HG03064 (cell line): ENCODE data around the gene SRGAP1.
"Not testable (repeated sequence)": the region's sequence is repeated elsewhere in the genome, so short reads cannot be mapped to it uniquely, and the experiment has no call there.

ENCODE experiments used
- ATAC-seq: cut with Tn5 transposase; IDR thresholded peaks from one replicate; pipeline ENCODE4 v1.9.1; 2021; ENCODE audit warnings: low read depth; ENCODE audit not compliant: unreplicated experiment

The SRGAP1 gene

DNA sequence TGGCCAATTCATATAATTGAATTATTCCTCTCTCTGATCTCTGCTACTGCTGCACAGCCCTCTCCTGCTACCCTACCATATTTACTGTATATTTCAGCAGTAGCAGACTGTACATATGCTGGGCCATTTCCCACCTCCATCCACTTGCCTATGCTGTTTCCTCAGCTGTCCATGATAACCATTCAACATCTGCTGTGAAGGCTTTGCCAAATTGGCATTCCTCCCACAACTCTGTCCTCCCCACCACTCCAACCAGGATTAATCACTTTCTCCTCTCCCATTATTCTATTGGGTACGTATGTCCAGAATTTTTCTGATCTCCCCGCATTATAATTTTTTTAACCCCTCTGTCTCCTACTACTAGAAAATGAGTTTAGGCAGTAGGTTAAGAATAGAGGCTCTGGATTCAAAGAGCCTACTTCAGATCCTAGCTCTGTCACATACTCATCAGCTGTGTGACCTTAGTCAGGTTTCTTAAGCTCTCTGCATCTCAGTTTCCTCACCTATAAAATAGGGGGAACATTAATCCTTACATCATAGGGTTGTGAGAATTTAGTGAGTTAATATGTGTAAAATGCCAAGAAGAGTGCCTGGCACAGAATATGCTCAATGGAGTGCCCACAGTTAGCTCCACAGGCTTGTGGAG lies 254.3 kb downstream of the SRGAP1 start:
- no peak for ATAC-seq

DNA sequence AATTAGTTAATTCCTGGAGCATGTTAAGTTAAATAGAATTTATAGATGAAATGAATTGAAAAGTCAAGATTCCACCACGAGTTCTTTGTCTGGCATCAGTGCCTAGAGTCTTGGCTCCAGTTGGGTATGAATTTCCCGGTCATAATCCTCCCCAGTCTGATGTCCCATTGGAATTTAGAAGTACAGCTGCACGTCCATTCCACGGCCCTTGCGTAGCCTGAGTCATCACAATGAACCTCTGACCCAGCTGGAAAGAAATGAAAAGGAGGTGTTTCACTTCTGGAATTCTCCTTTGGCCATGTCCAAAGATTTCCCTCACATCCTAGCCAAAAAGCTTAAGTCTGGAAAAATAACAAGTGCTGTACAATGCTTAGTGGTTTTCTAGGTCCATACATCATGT lies 254.9 kb downstream of the SRGAP1 start:
- no peak for ATAC-seq

DNA sequence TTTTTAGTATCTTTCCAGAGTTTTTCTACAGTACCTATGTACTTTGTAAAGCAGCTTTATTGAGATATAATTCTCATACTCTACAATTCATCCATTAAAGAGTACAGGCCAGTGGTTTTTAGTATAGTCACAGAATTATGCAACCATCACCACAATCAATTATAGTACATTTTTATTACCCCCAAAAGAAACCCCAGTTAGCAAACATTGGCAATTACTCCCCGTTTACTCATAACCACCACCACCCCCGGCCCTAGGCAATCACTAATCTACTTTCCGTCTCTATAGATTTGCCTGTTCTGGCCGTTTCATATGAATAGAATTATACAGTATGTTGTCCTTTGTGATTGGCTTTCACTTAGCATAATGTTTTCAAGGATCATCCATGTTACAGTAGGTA lies 257.8 kb downstream of the SRGAP1 start:
- ATAC-seq = no peak

DNA sequence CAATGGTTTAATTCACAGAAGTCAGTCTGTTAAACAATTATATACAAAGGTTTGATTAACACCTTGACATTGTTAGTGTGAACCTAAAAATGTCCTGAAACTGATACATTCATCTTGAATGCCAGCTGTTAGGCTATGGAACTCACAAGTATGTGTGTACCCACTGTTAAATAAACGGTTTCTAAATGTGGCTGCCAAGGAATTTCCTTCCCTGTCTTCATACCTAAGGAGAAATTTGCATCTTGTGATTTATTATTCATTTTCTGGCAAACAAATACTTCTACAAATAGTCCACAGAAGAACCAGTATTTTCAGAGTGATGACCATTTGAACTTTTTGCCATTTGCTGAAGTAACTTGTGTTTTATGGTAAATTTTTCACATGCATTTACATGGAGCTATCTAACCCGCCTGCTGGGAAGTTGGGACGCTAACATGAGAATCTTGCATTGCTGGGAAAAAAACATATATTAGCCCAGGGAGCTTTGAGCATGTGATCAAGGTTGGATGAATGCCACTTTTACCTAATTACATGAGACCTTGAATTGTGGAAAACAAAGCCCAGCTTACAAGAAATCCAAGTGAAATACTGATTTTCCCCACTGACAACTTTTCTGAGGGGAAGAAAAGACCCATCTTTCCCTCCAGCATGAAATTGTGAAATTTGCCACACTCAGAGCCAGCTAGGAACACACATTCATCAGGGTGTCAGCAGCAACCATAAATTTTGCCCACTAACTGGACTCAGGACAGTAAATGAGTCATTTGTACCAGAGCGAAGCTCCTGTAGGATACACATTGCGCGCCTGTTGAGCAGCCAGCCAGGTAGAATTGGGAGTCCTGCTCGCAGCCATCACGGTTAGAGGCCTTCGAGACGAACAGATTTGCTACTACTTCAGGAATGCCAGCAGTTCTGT lies 259.6 kb downstream of the SRGAP1 start:
- no peak for ATAC-seq

DNA sequence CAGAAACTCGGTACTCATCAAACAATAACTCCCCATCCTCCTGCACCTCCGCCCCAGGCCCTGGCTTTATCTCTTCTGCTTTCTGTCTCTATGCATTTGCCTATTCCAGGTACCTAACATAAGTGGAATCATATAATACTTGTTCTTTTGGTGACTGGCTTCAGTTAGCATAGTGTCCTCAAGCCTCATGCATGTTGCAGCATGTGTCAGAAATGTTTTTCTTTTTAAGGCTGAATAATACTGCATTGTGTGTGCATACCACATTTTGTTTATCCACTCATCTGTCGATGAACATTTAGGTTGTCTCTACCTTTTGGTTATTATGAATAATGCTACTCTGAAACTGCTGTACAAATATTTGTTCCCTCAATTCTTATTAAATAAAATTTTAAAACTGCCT lies 260.5 kb downstream of the SRGAP1 start:
- no peak for ATAC-seq

DNA sequence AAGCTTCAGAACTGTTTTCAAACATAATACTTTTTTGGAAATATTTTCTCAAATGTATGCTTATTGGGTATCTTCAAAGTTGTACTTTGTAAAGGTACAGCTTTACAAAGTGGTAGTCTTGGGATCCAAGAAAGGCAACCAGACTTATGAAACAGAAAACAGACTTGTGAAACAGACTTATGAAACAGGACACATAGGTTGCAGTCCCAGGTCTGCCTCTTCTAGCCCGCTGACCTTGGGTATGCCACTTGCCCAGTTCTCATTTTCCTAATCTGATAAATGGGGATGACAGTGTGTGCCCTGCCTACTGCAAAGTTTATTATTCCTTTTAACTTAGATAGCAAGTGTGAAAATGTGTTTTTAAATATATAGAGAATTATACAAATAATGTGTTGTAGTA lies 263.3 kb downstream of the SRGAP1 start:
- no peak for ATAC-seq

DNA sequence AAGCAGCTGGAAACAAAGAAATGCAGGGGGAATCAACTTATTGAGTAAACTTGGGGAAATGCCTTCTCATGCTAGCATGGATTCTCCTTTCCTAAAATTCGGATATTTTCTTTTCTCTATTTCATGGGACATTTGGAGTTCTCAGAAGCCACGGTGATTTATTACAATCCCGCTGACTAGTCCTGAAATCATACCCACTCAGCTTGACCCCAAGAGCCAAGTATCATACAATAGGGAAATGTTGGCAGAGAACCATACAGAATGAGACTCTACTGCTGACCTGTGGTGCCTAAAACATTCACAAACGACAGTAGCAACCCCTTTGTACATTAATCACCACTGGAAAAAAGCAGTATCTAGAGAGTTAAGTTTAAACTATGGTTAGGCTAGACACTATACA lies 265.2 kb downstream of the SRGAP1 start:
- no peak for ATAC-seq

DNA sequence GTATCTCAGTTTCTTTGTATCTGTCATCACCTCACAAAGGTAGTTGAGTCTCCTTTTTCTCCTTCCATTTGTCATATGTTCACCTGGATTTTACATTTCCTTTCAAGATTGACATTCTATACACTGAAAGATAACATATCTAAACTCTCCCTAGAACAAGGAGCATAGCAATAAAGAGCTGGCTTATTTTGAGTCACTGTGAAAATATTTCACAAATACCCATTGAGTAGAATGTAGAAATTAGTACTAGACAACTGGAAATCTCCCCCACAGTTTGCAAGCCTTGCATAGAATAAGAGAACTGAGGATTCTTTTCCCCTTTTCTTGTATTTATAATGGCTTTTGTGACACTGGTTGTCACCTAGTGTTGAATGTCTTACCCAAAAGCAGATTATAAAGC lies 266.4 kb downstream of the SRGAP1 start:
- ATAC-seq = no peak

DNA sequence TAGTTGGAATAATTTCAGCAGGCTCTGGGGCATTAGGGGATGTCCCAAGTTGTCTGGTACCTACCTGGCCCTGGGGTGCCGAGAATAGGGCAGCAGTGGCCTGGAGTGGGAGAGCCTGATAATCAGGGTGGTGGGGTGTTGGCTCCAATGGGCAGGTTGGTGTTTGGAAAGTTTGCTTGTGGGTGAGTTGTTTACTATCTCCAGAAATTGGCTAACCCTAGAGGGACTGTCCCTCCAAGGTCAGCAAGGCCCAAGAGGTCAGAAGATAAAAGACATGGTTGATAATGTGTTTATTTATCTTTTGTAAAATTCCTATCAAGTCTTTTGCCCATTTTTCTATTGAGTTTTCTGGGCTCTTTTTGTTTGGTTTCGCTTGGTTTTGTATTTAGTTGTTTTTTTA lies 272.5 kb downstream of the SRGAP1 start:
- ATAC-seq = no peak

DNA sequence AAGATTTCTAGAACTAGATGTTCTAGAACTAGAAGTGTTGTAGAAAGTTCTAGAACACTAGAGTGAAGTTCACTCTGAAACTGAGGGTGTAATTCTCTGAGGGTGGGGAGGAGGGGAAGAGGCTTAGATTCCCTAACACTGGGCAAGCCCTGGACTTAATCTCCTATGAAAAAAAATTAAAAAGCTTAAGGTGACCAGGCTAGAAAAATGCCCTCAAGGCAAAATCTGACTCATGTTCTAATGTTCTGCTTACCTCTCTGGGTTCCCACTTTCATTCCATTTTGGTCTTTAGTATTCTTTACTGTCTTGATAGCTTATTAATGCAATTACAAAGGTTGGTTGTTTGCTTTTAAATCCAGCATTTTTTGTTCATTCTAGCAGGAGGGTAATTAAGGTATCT lies 276.1 kb downstream of the SRGAP1 start:
- no peak for ATAC-seq

DNA sequence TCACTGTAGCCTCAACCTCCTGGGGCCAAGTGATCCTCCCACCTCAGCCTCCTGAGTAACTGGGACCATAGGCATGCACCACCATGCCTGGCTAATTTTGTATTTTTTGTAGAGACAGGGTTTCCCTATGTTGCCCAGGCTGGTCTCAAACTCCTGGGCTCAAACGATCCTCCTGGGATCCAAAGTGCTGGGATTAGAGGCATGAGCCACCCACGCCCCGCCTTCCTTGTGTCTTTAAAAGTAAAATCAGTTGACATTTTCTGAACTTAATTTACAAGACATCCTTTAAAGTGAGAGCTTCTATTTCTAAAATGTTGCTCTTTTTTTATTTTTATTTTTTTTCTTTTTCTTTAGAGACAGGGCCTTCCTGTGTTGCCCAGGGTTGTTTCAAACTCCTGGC lies 276.6 kb downstream of the SRGAP1 start:
- ATAC-seq = not testable (repeated sequence)

DNA sequence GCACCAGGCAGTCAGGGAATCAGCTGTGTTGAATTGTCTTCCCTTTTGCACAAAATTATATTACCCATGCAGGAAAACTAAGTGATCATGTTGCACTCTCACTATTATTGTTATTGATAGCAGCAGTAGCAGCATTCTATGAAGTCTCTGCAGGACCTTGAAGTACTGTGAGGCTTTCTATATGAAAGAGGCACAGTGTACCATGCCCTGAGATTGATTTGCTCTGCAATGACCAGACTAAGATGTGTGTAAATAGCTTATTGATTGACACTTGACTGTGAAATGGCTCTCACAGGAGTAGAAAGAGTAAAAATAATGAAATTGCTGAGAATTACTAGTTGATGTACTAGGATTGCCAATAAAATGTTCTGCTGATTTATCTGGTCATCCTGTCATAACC lies 277.7 kb downstream of the SRGAP1 start:
- ATAC-seq = no peak

DNA sequence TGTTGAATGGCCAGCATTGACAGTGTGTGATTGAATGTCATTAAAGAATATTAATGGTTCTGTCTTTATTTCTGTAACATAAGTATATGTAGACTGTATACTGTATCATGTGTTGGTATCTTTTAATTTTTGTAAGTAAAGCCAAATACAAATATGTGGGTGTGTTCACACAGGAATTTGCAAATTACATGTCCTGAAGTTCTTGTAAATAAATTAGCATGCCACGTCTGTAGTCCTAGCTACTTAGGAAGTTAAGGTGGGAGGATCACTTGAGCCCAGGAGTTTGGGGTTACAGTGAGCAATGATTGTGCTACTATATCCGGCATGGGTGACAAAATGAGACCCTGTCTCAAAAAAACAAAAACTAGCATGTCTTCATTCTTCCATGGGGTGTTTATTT lies 278.5 kb downstream of the SRGAP1 start:
- no peak for ATAC-seq

DNA sequence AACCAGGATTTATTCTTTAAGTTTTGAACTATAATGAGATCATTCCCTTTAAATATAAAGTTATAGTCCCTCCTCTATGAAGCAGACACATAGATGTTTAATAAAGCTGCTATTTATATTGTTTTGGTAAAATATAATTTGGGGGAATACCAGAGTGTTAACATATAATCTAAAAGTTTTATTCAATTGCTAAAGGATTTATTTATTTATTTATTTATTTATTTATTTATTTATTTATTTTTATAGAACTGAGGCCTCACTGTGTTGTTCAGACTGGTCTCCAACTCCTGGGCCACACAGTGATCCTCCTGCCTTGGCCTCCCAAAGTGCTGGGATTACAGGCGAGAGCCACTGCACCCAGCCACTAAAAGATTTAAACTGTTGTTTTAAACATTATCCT lies 278.9 kb downstream of the SRGAP1 start:
- no peak for ATAC-seq

DNA sequence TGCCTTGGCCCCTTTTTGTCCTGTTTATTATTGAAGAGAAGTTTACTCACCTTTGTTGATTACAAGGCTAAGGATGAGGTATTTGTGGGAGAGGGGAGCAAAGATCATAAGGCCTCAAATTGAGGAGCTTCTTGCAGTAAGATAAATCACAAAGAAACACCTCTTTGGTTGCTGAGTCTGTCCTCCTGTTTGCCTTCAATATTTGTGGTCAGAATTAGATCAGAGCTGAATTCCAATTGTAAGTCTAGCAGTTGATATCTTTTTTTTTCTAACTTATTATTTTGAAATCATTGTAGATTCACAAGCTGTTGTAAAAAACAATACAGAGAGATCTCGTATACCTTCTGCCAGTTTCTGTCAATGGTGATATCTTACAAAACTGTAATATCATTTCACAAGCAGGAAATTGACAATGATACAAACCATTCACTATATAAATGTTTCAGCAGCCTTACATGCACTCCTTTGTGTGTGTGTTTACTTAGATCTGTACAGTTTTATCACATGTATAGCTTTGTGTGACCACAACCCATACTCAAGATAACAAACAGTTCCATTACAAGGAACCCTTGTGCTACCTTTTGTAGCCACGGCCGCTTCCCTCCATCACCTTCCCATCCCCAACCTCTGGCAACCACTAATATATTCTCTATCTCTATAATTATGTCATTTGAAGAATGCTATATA lies 280.2 kb downstream of the SRGAP1 start:
- ATAC-seq = no peak

DNA sequence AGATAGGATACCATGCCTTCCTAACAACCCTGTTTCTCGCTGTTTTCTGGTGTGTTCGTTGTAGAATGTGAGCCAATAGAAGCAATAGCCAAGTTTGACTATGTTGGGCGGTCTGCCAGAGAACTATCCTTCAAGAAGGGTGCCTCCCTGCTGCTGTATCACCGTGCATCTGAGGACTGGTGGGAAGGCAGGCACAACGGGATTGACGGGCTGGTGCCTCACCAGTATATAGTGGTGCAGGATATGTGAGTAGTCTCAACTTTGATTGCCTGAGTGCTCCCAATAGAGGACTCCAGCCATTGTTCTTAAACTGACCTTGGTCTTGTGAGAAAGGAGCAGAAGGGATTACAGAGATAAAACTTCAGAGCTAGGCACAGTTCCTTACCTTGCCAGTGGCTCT lies 281.4 kb downstream of the SRGAP1 start:
- no peak for ATAC-seq

DNA sequence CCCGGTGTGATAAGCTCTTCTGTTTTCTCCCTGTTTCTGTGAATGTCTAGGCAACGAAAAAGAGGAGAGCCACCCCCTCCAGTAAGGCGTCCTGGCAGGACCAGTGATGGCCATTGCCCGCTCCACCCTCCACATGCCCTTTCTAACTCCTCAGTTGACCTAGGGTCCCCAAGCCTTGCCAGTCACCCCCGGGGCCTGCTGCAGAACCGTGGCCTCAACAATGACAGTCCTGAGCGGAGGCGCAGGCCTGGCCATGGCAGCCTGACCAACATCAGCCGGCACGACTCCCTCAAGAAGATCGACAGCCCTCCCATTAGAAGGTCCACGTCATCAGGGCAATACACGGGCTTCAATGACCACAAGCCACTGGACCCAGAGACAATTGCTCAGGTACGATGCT lies 283.3 kb downstream of the SRGAP1 start:
- ATAC-seq = no peak

DNA sequence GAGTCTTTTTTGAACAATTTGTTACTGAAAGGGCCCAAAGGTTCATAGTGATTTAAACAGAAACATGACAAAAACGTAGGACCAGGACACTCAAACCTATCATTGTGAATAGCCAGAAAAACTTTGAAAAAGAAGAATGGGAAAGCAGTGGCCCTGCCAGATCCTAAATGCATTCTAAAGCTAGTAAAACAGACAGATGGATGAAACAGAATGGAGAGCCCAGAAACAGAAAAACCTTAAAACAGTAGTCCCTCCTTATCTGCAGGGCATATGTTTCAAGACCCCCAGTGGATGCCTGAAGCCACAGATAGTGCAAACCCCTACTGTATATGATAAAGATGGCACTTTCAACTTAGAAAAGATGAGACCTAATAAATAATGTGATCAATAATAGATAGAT lies 283.9 kb downstream of the SRGAP1 start:
- no peak for ATAC-seq

DNA sequence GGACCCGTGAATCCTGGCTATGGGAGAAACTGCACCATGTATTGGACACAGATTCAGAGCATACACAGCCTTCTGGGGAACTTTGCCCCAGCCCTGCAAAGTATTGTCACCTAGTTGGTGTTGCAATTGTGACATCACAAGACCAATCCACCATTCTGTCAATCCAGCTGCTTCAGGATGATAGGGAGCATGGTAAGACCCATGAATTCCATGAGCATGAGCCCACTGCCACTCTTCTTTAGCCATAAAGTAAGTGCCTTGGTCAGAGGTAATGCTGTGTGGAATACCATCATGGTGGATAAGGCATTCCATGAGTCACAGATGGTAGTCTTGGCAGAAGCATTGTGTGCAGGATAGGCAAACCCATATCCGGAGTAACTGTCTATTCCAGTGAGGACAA lies 286.0 kb downstream of the SRGAP1 start:
- ATAC-seq = not testable (repeated sequence)

DNA sequence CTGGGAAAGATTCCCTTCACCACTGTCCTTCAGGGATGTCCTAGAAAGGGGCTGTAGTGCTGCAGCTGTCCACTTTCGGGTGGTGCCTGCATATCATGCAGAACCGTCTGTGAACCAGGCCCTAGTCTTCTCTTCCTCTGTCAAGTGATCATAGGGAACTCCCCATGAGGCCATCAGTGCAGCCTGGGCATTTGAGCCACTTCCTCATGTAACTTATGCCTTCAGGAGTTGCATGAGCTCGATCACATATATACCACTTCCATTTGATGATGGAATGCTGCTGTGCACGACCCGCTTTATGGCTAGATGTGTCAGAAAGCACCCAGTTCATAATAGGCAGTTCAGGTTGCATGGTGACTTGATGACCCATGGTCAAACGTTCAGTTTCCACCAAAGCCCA lies 287.0 kb downstream of the SRGAP1 start:
- not testable (repeated sequence) for ATAC-seq

DNA sequence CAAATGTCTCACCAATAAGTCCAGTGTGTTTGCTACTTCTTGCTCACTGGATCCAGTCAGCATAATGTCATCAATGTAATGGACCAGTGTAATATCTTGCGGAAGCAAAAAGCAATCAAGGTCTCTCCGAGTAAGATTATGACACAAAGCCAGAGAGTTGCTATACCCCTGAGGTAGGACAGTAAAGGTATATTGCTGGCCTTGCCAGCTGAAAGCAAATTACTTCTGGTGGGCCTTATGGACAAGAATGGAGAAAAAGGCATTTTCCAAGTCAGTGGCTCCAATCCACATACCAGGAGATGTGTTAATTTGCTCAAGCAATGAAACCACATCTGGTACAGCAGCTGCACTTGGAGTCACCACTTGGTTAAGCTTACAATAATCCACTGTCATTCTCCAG lies 288.2 kb downstream of the SRGAP1 start:
- not testable (repeated sequence) for ATAC-seq

DNA sequence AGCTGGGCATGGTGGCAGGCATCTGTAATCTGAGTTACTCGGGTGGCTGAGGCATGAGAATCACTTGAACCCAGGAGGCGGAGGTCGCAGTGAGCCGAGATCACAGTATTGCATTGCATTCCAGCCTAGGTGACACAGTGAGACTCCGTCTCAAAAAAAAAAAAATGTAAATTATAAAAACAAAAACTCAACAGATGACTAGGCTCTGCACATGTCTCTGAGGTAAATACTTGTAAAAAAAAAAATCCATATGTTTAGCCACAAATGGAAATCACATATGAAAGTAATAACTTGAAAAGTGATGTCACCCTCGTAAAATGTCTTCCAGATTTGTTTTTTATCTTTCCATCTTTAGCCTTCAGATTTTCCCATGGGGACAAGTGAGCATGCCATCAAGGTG lies 292.6 kb downstream of the SRGAP1 start:
- ATAC-seq = no peak
